Thymus (tissue), 14 donors: ENCODE results near the gene NDUFS2. TPM values are rescaled to one million over a fixed set of nuclear protein-coding genes. Genes with fewer than 3 reads are reported as not detected.
A peak's percentile ranks its signal among the peaks of the same experiment; 100 is the strongest.

Experiments
- DNase-seq, 9 donors: peaks; one replicate each; pipeline ENCODE4 v3.0.0-alpha.2; 2013; ENCODE audit warnings: low spot score in 9 of 9, low read depth in 6 of 9, missing footprints in 1 of 9
- H3K27ac ChIP-seq, 2 donors: one replicate each; pipeline ENCODE4 v1.5.1; 2013; ENCODE audit warnings: control low read depth in 1 of 2, low read depth in 1 of 2, low read length in 1 of 2, mild to moderate bottlenecking in 1 of 2, moderate library complexity in 1 of 2
- H3K27me3 ChIP-seq, 2 donors: one replicate each; pipeline ENCODE4 v1.5.1; 2013; ENCODE audit warnings: low read length in 1 of 2; ENCODE audit not compliant: control insufficient read depth in 2 of 2, insufficient read depth in 1 of 2
- H3K36me3 ChIP-seq, 2 donors: one replicate each; pipeline ENCODE4 v1.5.1; 2013; ENCODE audit warnings: low read length in 1 of 2, mild to moderate bottlenecking in 1 of 2, moderate library complexity in 1 of 2; ENCODE audit not compliant: control insufficient read depth in 2 of 2, insufficient read depth in 2 of 2
- H3K4me1 ChIP-seq, 2 donors: one replicate each; pipeline ENCODE4 v1.5.1; 2013; ENCODE audit warnings: low read length in 2 of 2; ENCODE audit not compliant: control insufficient read depth in 2 of 2, insufficient read depth in 2 of 2
- H3K4me3 ChIP-seq, 2 donors: one replicate each; pipeline ENCODE4 v1.5.1; 2013; ENCODE audit warnings: low read length in 2 of 2, control low read depth in 1 of 2, mild to moderate bottlenecking in 1 of 2
- H3K9me3 ChIP-seq, 2 donors: one replicate each; pipeline ENCODE4 v1.5.1; 2013; ENCODE audit warnings: low read length in 1 of 2, mild to moderate bottlenecking in 1 of 2; ENCODE audit not compliant: control insufficient read depth in 2 of 2, insufficient read depth in 1 of 2
- WGBS: extraction: QIAGEN DNeasy Blood & Tissue Kit; methylation state at CpG from one replicate; pipeline ENCODE4 v1.1.7; 2013; 5-methylcytosine and 5-hydroxymethylcytosine counted together
- long read RNA-seq, 10 donors: transcript quantifications; one replicate each; lab custom pipeline, GENCODE V29; 2026
- polyA plus RNA-seq: library from polyadenylated mRNA; stranded (reverse); fragments of 200-250 nt; gene quantifications from one replicate; pipeline ENCODE4 v1.2.3, GENCODE V29; 2013
- total RNA-seq: library from RNA; stranded (reverse); fragments of 120-200 nt; gene quantifications from one replicate; pipeline ENCODE4 v1.2.4, GENCODE V29; 2013
- donor health status: healthy.

Gene NDUFS2
- total RNA-seq, result 67.7 TPM
- polyA plus RNA-seq, result 39.9 TPM
- long read RNA-seq, donor 1, partial matches to known transcripts, result 0 of 1 reads
- long read RNA-seq, donor 1, other reads (novel, unspliced or antisense), result 0 of 1 reads
- long read RNA-seq, donor 2, partial matches to known transcripts, result 43 of 51 reads
- long read RNA-seq, donor 2, other reads (novel, unspliced or antisense), result 5 of 51 reads
- long read RNA-seq, donor 3, partial matches to known transcripts, result 44 of 46 reads
- long read RNA-seq, donor 3, other reads (novel, unspliced or antisense), result 0 of 46 reads
- long read RNA-seq, donor 4, partial matches to known transcripts, result 15 of 17 reads
- long read RNA-seq, donor 4, other reads (novel, unspliced or antisense), result 0 of 17 reads
- long read RNA-seq, donor 5, partial matches to known transcripts, result 44 of 49 reads
- long read RNA-seq, donor 5, other reads (novel, unspliced or antisense), result 0 of 49 reads
- long read RNA-seq, donor 6, partial matches to known transcripts, result 14 of 19 reads
- long read RNA-seq, donor 6, other reads (novel, unspliced or antisense), result 0 of 19 reads
- long read RNA-seq, donor 7, partial matches to known transcripts, result 28 of 31 reads
- long read RNA-seq, donor 7, other reads (novel, unspliced or antisense), result 0 of 31 reads
- long read RNA-seq, donor 8, partial matches to known transcripts, result 8 of 8 reads
- long read RNA-seq, donor 8, other reads (novel, unspliced or antisense), result 0 of 8 reads
- long read RNA-seq, donor 9, partial matches to known transcripts, result 12 of 14 reads
- long read RNA-seq, donor 9, other reads (novel, unspliced or antisense), result 0 of 14 reads
- long read RNA-seq, donor 10, partial matches to known transcripts, result 17 of 18 reads
- long read RNA-seq, donor 10, other reads (novel, unspliced or antisense), result 0 of 18 reads

GRCh38 chr1:161201836-161202712 is at the start of gene NDUFS2:
Gene NDUFS2, plus strand, starts transcription at chr1:161202367. Its CDS starts 19 bp downstream, at chr1:161202386.
- peaks cover 13 to 23% of the 10 kb centered on the region in 2 donors for H3K36me3 ChIP-seq
- H3K27me3 ChIP-seq, result peaks cover 0 to 2% of the 10 kb centered on the region in 2 donors
- H3K4me1 ChIP-seq, result peaks cover 17 to 34% of the 10 kb centered on the region in 2 donors
- peak within 1 kb of the TSS; percentile 90 for H3K27ac ChIP-seq
- H3K9me3 ChIP-seq, result peaks cover 0 to 7% of the 10 kb centered on the region in 2 donors
- DNase-seq, result peak; percentile 90 to 99 (median 98)
- 9% methylated on average over 53 of the region's 53 CpGs for WGBS
- H3K4me3 ChIP-seq, result peak within 1 kb of the TSS; percentile 56 to 84

- no peak for DNase-seq
- Histone ChIP-seq H3K27me3 (no peaks in the 10 kb centered on the region), H3K4me1 (peaks cover 6 to 15% of the 10 kb centered on the region in 2 donors), H3K27ac (peak overlapping the region in 1 of 2 donors; percentile 99), H3K9me3 (no peaks in the 10 kb centered on the region), H3K4me3 (peak overlapping the region; percentile 56 to 94), H3K36me3 (peaks cover 15% of the 10 kb centered on the region in 2 donors)
- 23% methylated on average over 9 of the region's 9 CpGs for WGBS
These were observed 49.0 kb upstream of the NDUFS2 start for GRCh38 chr1:161153176-161153575.

- under 1% methylated on average over 33 of the region's 33 CpGs for WGBS
- peak; percentile 79 to 95 (median 85) for DNase-seq
- Histone ChIP-seq H3K4me3 (peak within 1 kb of the TSS; percentile 56 to 94), H3K36me3 (peaks cover 18 to 21% of the 10 kb centered on the region in 2 donors), H3K27me3 (no peaks in the 10 kb centered on the region), H3K27ac (peak within 1 kb of the TSS; percentile 88 to 99), H3K9me3 (no peaks in the 10 kb centered on the region), H3K4me1 (peaks cover 6 to 20% of the 10 kb centered on the region in 2 donors)
These were observed 48.4 kb upstream of the NDUFS2 start, which contains the start of gene UFC1 for GRCh38 chr1:161153682-161154337. Gene UFC1, plus strand, starts transcription at chr1:161153978. Its CDS starts 20 bp downstream, at chr1:161153998.

- Histone ChIP-seq H3K4me1 (peaks cover 13 to 33% of the 10 kb centered on the region in 2 donors), H3K27me3 (no peaks in the 10 kb centered on the region), H3K36me3 (peaks cover 35 to 36% of the 10 kb centered on the region in 2 donors), H3K4me3 (no peak overlapping the region), H3K9me3 (no peaks in the 10 kb centered on the region), H3K27ac (no peak overlapping the region)
- WGBS, result 97% methylated on average over 1 of the region's 1 CpG
- DNase-seq, result no peak
These were observed 44.3 kb upstream of the NDUFS2 start for GRCh38 chr1:161157867-161158266.

GRCh38 chr1:161158316-161159010 is 43.7 kb upstream of the NDUFS2 start:
- peaks cover 36 to 41% of the 10 kb centered on the region in 2 donors for H3K36me3 ChIP-seq
- peaks cover 13 to 29% of the 10 kb centered on the region in 2 donors for H3K4me1 ChIP-seq
- no peaks in the 10 kb centered on the region for H3K9me3 ChIP-seq
- WGBS, result 77% methylated on average over 9 of the region's 9 CpGs
- no peaks in the 10 kb centered on the region for H3K27me3 ChIP-seq
- H3K4me3 ChIP-seq, result peak overlapping the region in 1 of 2 donors; percentile 99
- peak overlapping the region in 1 of 2 donors; percentile 33 for H3K27ac ChIP-seq
- no peak for DNase-seq

GRCh38 chr1:161159087-161159912 is 42.9 kb upstream of the NDUFS2 start, which contains the start of gene USP21:
Gene USP21, plus strand, starts transcription at chr1:161159500. Its CDS starts 1,141 bp downstream, at chr1:161160641.
- 5% methylated on average over 60 of the region's 60 CpGs for WGBS
- DNase-seq, result peak; percentile 78 to 96 (median 89)
- H3K27ac ChIP-seq, result peak within 1 kb of the TSS; percentile 56 to 84
- peak within 1 kb of the TSS; percentile 93 to 99 for H3K4me3 ChIP-seq
- H3K27me3 ChIP-seq, result no peaks in the 10 kb centered on the region
- no peaks in the 10 kb centered on the region for H3K9me3 ChIP-seq
- H3K36me3 ChIP-seq, result peaks cover 41 to 47% of the 10 kb centered on the region in 2 donors
- peaks cover 13 to 27% of the 10 kb centered on the region in 2 donors for H3K4me1 ChIP-seq

- H3K27me3 ChIP-seq, result no peaks in the 10 kb centered on the region
- WGBS, result 19% methylated on average over 11 of the region's 11 CpGs
- H3K9me3 ChIP-seq, result no peaks in the 10 kb centered on the region
- no peak for DNase-seq
- peak overlapping the region; percentile 93 to 99 for H3K4me3 ChIP-seq
- H3K36me3 ChIP-seq, result peaks cover 45 to 48% of the 10 kb centered on the region in 2 donors
- peaks cover 9 to 22% of the 10 kb centered on the region in 2 donors for H3K4me1 ChIP-seq
- H3K27ac ChIP-seq, result peak overlapping the region in 1 of 2 donors; percentile 84
These were observed 42.3 kb upstream of the NDUFS2 start for GRCh38 chr1:161159913-161160243.
